Measurements from ENCODE around the gene MS4A4E.
"Not testable (repeated sequence)": the region's sequence is repeated elsewhere in the genome, so short reads cannot be mapped to it uniquely, and the experiment has no call there.

MS4A4E gene

GRCh38 chr11:60242740-60243239 is at the start of gene MS4A4E:
TSS of gene MS4A4E (minus strand) at chr11:60243137. CDS start at chr11:60230055, 13,082 bp downstream.
- no peak for DNase-seq (ENCODE audit: low spot score)

- no peak for DNase-seq (ENCODE audit: low spot score)
Observed at GRCh38 chr11:60292145-60292544, 49.2 kb upstream of the MS4A4E start.

- DNase-seq (ENCODE audit: low spot score): no peak
Observed at GRCh38 chr11:60288531-60288930, 45.6 kb upstream of the MS4A4E start.

- DNase-seq (ENCODE audit: low spot score): not testable (repeated sequence)
Observed at GRCh38 chr11:60285411-60286126, 42.6 kb upstream of the MS4A4E start.

- DNase-seq (ENCODE audit: low spot score): no peak
Observed at GRCh38 chr11:60282286-60282685, 39.3 kb upstream of the MS4A4E start.

- no peak for DNase-seq (ENCODE audit: low spot score)
Observed at GRCh38 chr11:60281485-60281884, 38.5 kb upstream of the MS4A4E start.

GRCh38 chr11:60280412-60280811 is 37.5 kb upstream of the MS4A4E start, which contains the start of gene MS4A4A:
TSS of gene MS4A4A (plus strand) at chr11:60280666. CDS start at chr11:60280676, 10 bp downstream.
- no peak for DNase-seq (ENCODE audit: low spot score)

- DNase-seq (ENCODE audit: low spot score): no peak
Observed at GRCh38 chr11:60274416-60274815, 31.5 kb upstream of the MS4A4E start.

GRCh38 chr11:60265373-60266214 is 22.7 kb upstream of the MS4A4E start:
- DNase-seq (ENCODE audit: low spot score): no peak

- DNase-seq (ENCODE audit: low spot score): no peak
Observed at GRCh38 chr11:60264644-60265043, 21.7 kb upstream of the MS4A4E start.

GRCh38 chr11:60263402-60263801 is 20.5 kb upstream of the MS4A4E start:
- no peak for DNase-seq (ENCODE audit: low spot score)

- DNase-seq (ENCODE audit: low spot score): no peak
Observed at GRCh38 chr11:60261014-60261413, 18.1 kb upstream of the MS4A4E start.

GRCh38 chr11:60257956-60258722 is 15.2 kb upstream of the MS4A4E start:
- no peak for DNase-seq (ENCODE audit: low spot score)

- DNase-seq (ENCODE audit: low spot score): no peak
Observed at GRCh38 chr11:60252213-60253108, 9.5 kb upstream of the MS4A4E start.

GRCh38 chr11:60251485-60252212 is 8.7 kb upstream of the MS4A4E start:
- peak; percentile 49 for DNase-seq (ENCODE audit: low spot score)

GRCh38 chr11:60241786-60242185 is 1.2 kb downstream of the MS4A4E start:
- no peak for DNase-seq (ENCODE audit: low spot score)

- DNase-seq (ENCODE audit: low spot score): no peak
Observed at GRCh38 chr11:60240662-60241061, 2.3 kb downstream of the MS4A4E start.

GRCh38 chr11:60235321-60235720 is 7.6 kb downstream of the MS4A4E start:
- no peak for DNase-seq (ENCODE audit: low spot score)

GRCh38 chr11:60230681-60231080 is 12.3 kb downstream of the MS4A4E start:
- no peak for DNase-seq (ENCODE audit: low spot score)

- no peak for DNase-seq (ENCODE audit: low spot score)
Observed at GRCh38 chr11:60222141-60222540, 20.8 kb downstream of the MS4A4E start.
